Lower leg skin (tissue), 4 donors: ENCODE data around the gene ATCAY. TPM values are rescaled to one million over a fixed set of nuclear protein-coding genes. Genes with fewer than 3 reads are reported as not detected.

Experiments used
- DNase-seq, 2 donors: peaks; one replicate each; pipeline ENCODE4 v3.0.0-alpha.2; 2019; ENCODE audit warnings: low spot score in 2 of 2
- H3K4me3 ChIP-seq: fragments of 200-600 bp; sonication (generic); 2 replicates; pipeline ENCODE4 v1.5.1; 2017; ENCODE audit warnings: mild to moderate bottlenecking, low read depth; ENCODE audit not compliant: poor library complexity, severe bottlenecking
- CTCF ChIP-seq, 3 donors: fragments of 450-650 bp; IDR thresholded peaks; one replicate each; pipeline ENCODE4 v1.5.1; 2016; ENCODE audit warnings: antibody characterized with exemption in 3 of 3, mild to moderate bottlenecking in 3 of 3, moderate library complexity in 2 of 3
- POLR2A ChIP-seq, 2 donors: fragments of 450-650 bp; IDR thresholded peaks; one replicate each; pipeline ENCODE4 v1.6.1; 2016 to 2017; ENCODE audit warnings: antibody characterized with exemption in 2 of 2, mild to moderate bottlenecking in 1 of 2, moderate library complexity in 1 of 2
- WGBS, 2 donors: methylation state at CpG; one replicate each; pipeline ENCODE4 v1.1.5; 2018; 5-methylcytosine and 5-hydroxymethylcytosine counted together
- intact Hi-C: fragments of 100-400 bp; cut with DNase I; formaldehyde crosslinking; loops from one replicate; pipeline ENCODE4 v1.15.0; 2023; ENCODE audit warnings: low total_unique reads
- total RNA-seq, 4 donors: library from RNA; depleted of rRNA; stranded (reverse); fragments of >200 nt; gene quantifications; one replicate each; pipeline ENCODE4 v1.1.0, GENCODE V29; 2016

ATCAY gene
- total RNA-seq, 4 donors from 2014 or later, result not detected

GRCh38 chr19:3908266-3909054 lies 28.0 kb downstream of the ATCAY start:
- no peak overlapping the region for H3K4me3 ChIP-seq
- intact Hi-C loops, result no loop called here
- TF ChIP-seq CTCF (IDR thresholded peaks at IDR 0.05) (no peak), POLR2A (IDR thresholded peaks at IDR 0.05) (no peak)
- no peak for DNase-seq
- 56 to 65% methylated on average over 12 to 14 of the region's 14 CpGs for whole genome bisulfite sequencing, 2 donors

GRCh38 chr19:3910105-3910504 lies 29.6 kb downstream of the ATCAY start:
- no peak overlapping the region for H3K4me3 ChIP-seq
- TF ChIP-seq POLR2A (IDR thresholded peaks at IDR 0.05), result no peak
- no peak for TF ChIP-seq CTCF (IDR thresholded peaks at IDR 0.05)
- no peak for DNase-seq
- 100% methylated on average over 1 of the region's 1 CpG for WGBS, 2 donors
- intact Hi-C loops, result no loop called here

- 78 to 87% methylated on average over 9 of the region's 9 CpGs for WGBS, 2 donors
- H3K4me3 ChIP-seq, result no peak overlapping the region
- TF ChIP-seq POLR2A (IDR thresholded peaks at IDR 0.05), result no peak
- no peak for TF ChIP-seq CTCF (IDR thresholded peaks at IDR 0.05)
- no peak for DNase-seq
- intact Hi-C loops, result no loop called here
Measured at GRCh38 chr19:3914199-3914598, 33.7 kb downstream of the ATCAY start.

GRCh38 chr19:3916033-3916432 lies 35.5 kb downstream of the ATCAY start:
- WGBS, 2 donors, result 93 to 98% methylated on average over 5 of the region's 5 CpGs
- no peak overlapping the region for H3K4me3 ChIP-seq
- DNase-seq, result no peak
- TF ChIP-seq CTCF (IDR thresholded peaks at IDR 0.05), result no peak
- no peak for TF ChIP-seq POLR2A (IDR thresholded peaks at IDR 0.05)
- intact Hi-C loops, result no loop called here

- TF ChIP-seq POLR2A (IDR thresholded peaks at IDR 0.05) (no peak), CTCF (IDR thresholded peaks at IDR 0.05) (no peak)
- no peak for DNase-seq
- intact Hi-C loops, result no loop called here
- no peak overlapping the region for H3K4me3 ChIP-seq
- 91 to 93% methylated on average over 8 of the region's 8 CpGs for WGBS, 2 donors
Measured at GRCh38 chr19:3919793-3920192, 39.3 kb downstream of the ATCAY start.
